GM12874 (cell line): Measurements from ENCODE around the gene DNMT3A.

Experiments used
- CTCF ChIP-seq: IDR thresholded peaks from 2 replicates; pipeline ENCODE4 v1.5.1; 2011; ENCODE audit warnings: low read depth, mild to moderate bottlenecking, control low read depth, low read length, moderate library complexity; ENCODE audit not compliant: insufficient read depth

The DNMT3A gene

GRCh38 chr2:25306777-25307368, 34.9 kb downstream of the DNMT3A start:
- no peak for TF ChIP-seq CTCF

GRCh38 chr2:25305775-25306174, 36.0 kb downstream of the DNMT3A start:
- no peak for TF ChIP-seq CTCF

- TF ChIP-seq CTCF = no peak
These were observed 36.7 kb downstream of the DNMT3A start for GRCh38 chr2:25304826-25305596.

- no peak for TF ChIP-seq CTCF
These were observed 37.4 kb downstream of the DNMT3A start for GRCh38 chr2:25304321-25304720.

GRCh38 chr2:25303633-25304236, 38.0 kb downstream of the DNMT3A start:
- TF ChIP-seq CTCF = no peak

GRCh38 chr2:25302758-25303375, 38.9 kb downstream of the DNMT3A start:
- no peak for TF ChIP-seq CTCF
